Loucy (cell line): ENCODE measurements around the gene ANO6.

Experiments
- EZH2phosphoT487 ChIP-seq: fragments of 200-600 bp; IDR thresholded peaks from 2 replicates; pipeline ENCODE4 v1.6.1; 2018; ENCODE audit warnings: antibody characterized with exemption, mild to moderate bottlenecking, moderate library complexity, borderline replicate concordance
- TF ChIP-seq, protein P1 (sequence below): fragments of 200-600 bp; sonication (generic); conservative IDR thresholded peaks from 2 replicates; pipeline ENCODE4 v1.5.1; 2014; ENCODE audit warnings: mild to moderate bottlenecking, antibody characterized with exemption, low read length

GRCh38 chr12:45182511-45182910 is 33.4 kb upstream of the ANO6 start:
- TF ChIP-seq, protein P1, sequence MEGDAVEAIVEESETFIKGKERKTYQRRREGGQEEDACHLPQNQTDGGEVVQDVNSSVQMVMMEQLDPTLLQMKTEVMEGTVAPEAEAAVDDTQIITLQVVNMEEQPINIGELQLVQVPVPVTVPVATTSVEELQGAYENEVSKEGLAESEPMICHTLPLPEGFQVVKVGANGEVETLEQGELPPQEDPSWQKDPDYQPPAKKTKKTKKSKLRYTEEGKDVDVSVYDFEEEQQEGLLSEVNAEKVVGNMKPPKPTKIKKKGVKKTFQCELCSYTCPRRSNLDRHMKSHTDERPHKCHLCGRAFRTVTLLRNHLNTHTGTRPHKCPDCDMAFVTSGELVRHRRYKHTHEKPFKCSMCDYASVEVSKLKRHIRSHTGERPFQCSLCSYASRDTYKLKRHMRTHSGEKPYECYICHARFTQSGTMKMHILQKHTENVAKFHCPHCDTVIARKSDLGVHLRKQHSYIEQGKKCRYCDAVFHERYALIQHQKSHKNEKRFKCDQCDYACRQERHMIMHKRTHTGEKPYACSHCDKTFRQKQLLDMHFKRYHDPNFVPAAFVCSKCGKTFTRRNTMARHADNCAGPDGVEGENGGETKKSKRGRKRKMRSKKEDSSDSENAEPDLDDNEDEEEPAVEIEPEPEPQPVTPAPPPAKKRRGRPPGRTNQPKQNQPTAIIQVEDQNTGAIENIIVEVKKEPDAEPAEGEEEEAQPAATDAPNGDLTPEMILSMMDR: no peak
- TF ChIP-seq EZH2phosphoT487: no peak
